Natural killer cell (primary cell): ENCODE measurements around the gene CHRNA5. TPM values are rescaled to one million over a fixed set of nuclear protein-coding genes. Genes with fewer than 3 reads are reported as not detected.

ENCODE experiments used
- ATAC-seq, 3 donors: fragments of 150-1000 bp in 2 of 3; fragments of 200-7000 bp in 1 of 3; cut with Tn5 transposase; 1 replicate in 1 of 3; 2 replicates in 2 of 3; pipeline ENCODE4 v1.10.0; 2021; ENCODE audit warnings: mild to moderate bottlenecking in 2 of 3, moderate library complexity in 2 of 3
- DNase-seq, 2 donors: peaks; one replicate each; pipeline versions ENCODE4 v3.0.0 to v3.0.0-alpha.2; 2013 to 2021; ENCODE audit warnings: mixed read lengths in 1 of 2
- H3K27ac ChIP-seq: one replicate; pipeline ENCODE4 v1.5.1; 2013; ENCODE audit warnings: mild to moderate bottlenecking, low read length
- H3K27me3 ChIP-seq: one replicate; pipeline ENCODE4 v1.6.1; 2013; ENCODE audit warnings: low read length; ENCODE audit not compliant: control insufficient read depth, insufficient read depth
- H3K36me3 ChIP-seq: one replicate; pipeline ENCODE4 v1.6.1; 2013; ENCODE audit warnings: low read length; ENCODE audit not compliant: control insufficient read depth, insufficient read depth
- H3K4me1 ChIP-seq: one replicate; pipeline ENCODE4 v1.6.1; 2013; ENCODE audit warnings: low read length; ENCODE audit not compliant: control insufficient read depth, insufficient read depth
- H3K4me3 ChIP-seq: one replicate; pipeline ENCODE4 v1.5.1; 2013; ENCODE audit warnings: low read length
- H3K9me3 ChIP-seq: one replicate; pipeline ENCODE4 v1.6.1; 2013; ENCODE audit warnings: low read length; ENCODE audit not compliant: control insufficient read depth, insufficient read depth
- H3K27ac Mint-ChIP-seq, 2 donors: one replicate each; pipeline ENCODE4 v1.8.0; 2022; ENCODE audit warnings: mild to moderate bottlenecking in 2 of 2, mixed read lengths in 2 of 2, moderate library complexity in 1 of 2
- H3K27me3 Mint-ChIP-seq, 2 donors: one replicate each; pipeline ENCODE4 v1.8.0; 2022; ENCODE audit warnings: low read depth in 2 of 2, mixed read lengths in 2 of 2
- H3K36me3 Mint-ChIP-seq: one replicate; pipeline ENCODE4 v1.8.0; 2022; ENCODE audit warnings: mixed read lengths
- H3K4me1 Mint-ChIP-seq, 2 donors: one replicate each; pipeline ENCODE4 v1.8.0; 2022; ENCODE audit warnings: mixed read lengths in 2 of 2
- H3K4me3 Mint-ChIP-seq: one replicate; pipeline ENCODE4 v1.8.0; 2022; ENCODE audit warnings: mild to moderate bottlenecking, moderate library complexity, mixed read lengths
- H3K9me3 Mint-ChIP-seq, 2 donors: one replicate each; pipeline ENCODE4 v1.8.0; 2022; ENCODE audit warnings: mixed read lengths in 2 of 2
- CTCF ChIP-seq: fragments of 200-600 bp; IDR thresholded peaks from one replicate; pipeline ENCODE4 v1.8.0; 2022; ENCODE audit warnings: antibody characterized with exemption
- WGBS: methylation state at CpG from one replicate; pipeline ENCODE4 v1.1.7; 2013; ENCODE audit warnings: missing lambda C conversion rate; ENCODE audit not compliant: insufficient coverage; 5-methylcytosine and 5-hydroxymethylcytosine counted together
- intact Hi-C: fragments of 100-400 bp; cut with micrococcal nuclease; formaldehyde crosslinking; loops from one replicate; pipeline ENCODE4 v1.14.2; 2022
- total RNA-seq, 4 donors: library from RNA; stranded (reverse); fragments of 120-200 nt in 1 of 4; gene quantifications; one replicate each; pipeline versions ENCODE4 v1.2.3 to v1.2.4, GENCODE V29; 2013 to 2022

Gene CHRNA5
- total RNA-seq, 3 donors from 2014 or later (not counting 1 experiment from before 2014, with no cell fraction given): 0.23 to 0.45 (median 0.42) TPM

DNA sequence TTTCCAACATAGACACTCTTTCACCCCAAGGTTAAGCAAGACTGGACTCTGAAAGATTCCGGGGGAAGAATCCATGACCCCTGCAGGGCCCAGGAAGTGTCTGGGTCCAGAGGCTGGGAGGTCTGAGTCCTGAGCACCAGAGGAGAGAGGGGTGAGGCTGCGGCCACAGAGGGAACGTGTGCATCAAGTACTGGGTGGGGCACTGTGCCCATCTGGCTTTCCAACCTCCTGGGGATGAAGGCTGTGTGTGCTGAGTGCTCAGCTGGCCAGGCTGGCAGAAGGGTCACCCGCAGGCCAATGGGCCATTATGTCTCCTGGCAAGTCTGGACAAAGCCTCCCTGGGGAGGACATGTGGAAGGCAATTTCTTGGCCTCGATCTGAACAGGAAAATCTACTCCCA, 52.2 kb downstream of the CHRNA5 start:
- DNase-seq: no peak
- WGBS: 93% methylated on average over 4 of the region's 5 CpGs

GRCh38 chr15:78618064-78618463, 52.7 kb downstream of the CHRNA5 start:
- Histone ChIP-seq H3K27me3 (peaks cover 10% of the 10 kb centered on the region), H3K4me3 (no peak overlapping the region), H3K9me3 (no peaks in the 10 kb centered on the region), H3K27ac (no peak overlapping the region), H3K36me3 (no peaks in the 10 kb centered on the region), H3K4me1 (no peaks in the 10 kb centered on the region)
- peaks cover 24 to 34% of the 10 kb centered on the region in 2 donors for H3K27me3 Mint-ChIP-seq
- no peaks in the 10 kb centered on the region for H3K36me3 Mint-ChIP-seq
- no peak overlapping the region for H3K4me3 Mint-ChIP-seq
- 91% methylated on average over 8 of the region's 8 CpGs for WGBS
- DNase-seq: no peak
- ATAC-seq: no peak
- no peak overlapping the region for H3K27ac Mint-ChIP-seq
- intact Hi-C loops: loop anchor here (1.0 kb wide), 1 partner anchor 91 kb away; no protein-coding TSS in a partner anchor
- H3K4me1 Mint-ChIP-seq: no peaks in the 10 kb centered on the region
- H3K9me3 Mint-ChIP-seq: no peaks in the 10 kb centered on the region
- TF ChIP-seq CTCF: no peak

More for the DNA sequence above, 52.2 kb downstream of the CHRNA5 start:
- ATAC-seq: no peak
- Mint-ChIP-seq H3K4me1 (no peaks in the 10 kb centered on the region), H3K36me3 (no peaks in the 10 kb centered on the region), H3K4me3 (no peak overlapping the region), H3K9me3 (no peaks in the 10 kb centered on the region), H3K27ac (no peak overlapping the region), H3K27me3 (peaks cover 21 to 32% of the 10 kb centered on the region in 2 donors)
- intact Hi-C loops: no loop called here
- no peak overlapping the region for H3K27ac ChIP-seq
- no peak overlapping the region for H3K4me3 ChIP-seq
- H3K9me3 ChIP-seq: no peaks in the 10 kb centered on the region
- H3K4me1 ChIP-seq: no peaks in the 10 kb centered on the region
- TF ChIP-seq CTCF: no peak
- H3K36me3 ChIP-seq: no peaks in the 10 kb centered on the region
- peaks cover 10% of the 10 kb centered on the region for H3K27me3 ChIP-seq

DNA sequence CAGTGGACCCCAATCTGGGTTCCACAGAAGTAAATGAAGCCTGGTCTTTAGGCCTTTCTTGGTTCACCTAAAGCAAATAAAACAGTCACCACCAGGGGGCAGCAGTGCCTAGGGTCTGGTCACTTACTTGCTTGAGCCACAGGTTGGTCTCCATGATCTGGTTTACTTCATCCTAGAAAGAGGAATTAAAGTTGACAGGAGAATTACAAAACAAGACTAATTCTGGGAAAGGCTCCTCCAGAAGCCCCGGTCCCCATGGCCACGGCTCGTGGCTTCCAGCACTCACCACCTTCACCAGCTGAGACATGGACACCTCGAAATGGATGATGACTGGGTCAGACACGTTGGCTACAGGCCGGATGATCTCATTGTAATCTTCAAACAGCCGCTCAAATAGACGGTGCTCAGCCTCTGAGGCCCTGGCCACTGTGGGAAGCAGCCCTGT, 53.2 kb downstream of the CHRNA5 start:
- H3K4me1 Mint-ChIP-seq: no peaks in the 10 kb centered on the region
- H3K9me3 Mint-ChIP-seq: no peaks in the 10 kb centered on the region
- peaks cover 10% of the 10 kb centered on the region for H3K27me3 ChIP-seq
- H3K4me3 Mint-ChIP-seq: no peak overlapping the region
- 29% methylated on average over 8 of the region's 8 CpGs for WGBS
- peak; percentile 83 for TF ChIP-seq CTCF
- H3K9me3 ChIP-seq: no peaks in the 10 kb centered on the region
- no peak overlapping the region for H3K27ac Mint-ChIP-seq
- no peaks in the 10 kb centered on the region for H3K36me3 Mint-ChIP-seq
- intact Hi-C loops: loop anchor here (1.0 kb wide), 1 partner anchor 91 kb away; no protein-coding TSS in a partner anchor
- no peaks in the 10 kb centered on the region for H3K36me3 ChIP-seq
- H3K27ac ChIP-seq: no peak overlapping the region
- ATAC-seq (peak in 2 of 3 donors; percentile 67 to 74), DNase-seq (peak; percentile 74 to 84)
- H3K4me1 ChIP-seq: no peaks in the 10 kb centered on the region
- no peak overlapping the region for H3K4me3 ChIP-seq
- H3K27me3 Mint-ChIP-seq: peaks cover 24 to 37% of the 10 kb centered on the region in 2 donors
